HUES6 (cell line): ENCODE results near the gene INTS1.

Experiments used
- H3K27ac ChIP-seq: 2 replicates; pipeline ENCODE4 v1.7.0; 2013; ENCODE audit warnings: low read depth, mild to moderate bottlenecking, low read length, inconsistent platforms
- H3K27me3 ChIP-seq: 2 replicates; pipeline ENCODE4 v1.6.1; 2013; ENCODE audit warnings: low read length; ENCODE audit not compliant: control insufficient read depth, insufficient read depth
- H3K36me3 ChIP-seq: 2 replicates; pipeline ENCODE4 v1.6.1; 2013; ENCODE audit warnings: low read length; ENCODE audit not compliant: control insufficient read depth, insufficient read depth
- H3K4me1 ChIP-seq: 2 replicates; pipeline ENCODE4 v1.6.1; 2013; ENCODE audit warnings: low read length; ENCODE audit not compliant: control insufficient read depth, insufficient read depth
- H3K4me3 ChIP-seq: 2 replicates; pipeline ENCODE4 v1.5.1; 2013; ENCODE audit warnings: low read depth, low read length
- H3K9ac ChIP-seq: one replicate; pipeline ENCODE4 v1.6.1; 2013; ENCODE audit warnings: mild to moderate bottlenecking, low read length
- H3K9me3 ChIP-seq: 2 replicates; pipeline ENCODE4 v1.6.1; 2013; ENCODE audit warnings: low read depth, low read length; ENCODE audit not compliant: control insufficient read depth, insufficient read depth

INTS1 gene

GRCh38 chr7:1512781-1513656 is 8.8 kb upstream of the INTS1 start:
- Histone ChIP-seq H3K27ac (no peak overlapping the region), H3K4me3 (no peak overlapping the region), H3K27me3 (no peaks in the 10 kb centered on the region), H3K9ac (no peak overlapping the region), H3K9me3 (no peaks in the 10 kb centered on the region), H3K36me3 (no peaks in the 10 kb centered on the region), H3K4me1 (no peaks in the 10 kb centered on the region)

- Histone ChIP-seq H3K27ac (no peak overlapping the region), H3K9ac (no peak overlapping the region)
Measured at GRCh38 chr7:1511444-1512422, 7.5 kb upstream of the INTS1 start.

GRCh38 chr7:1510780-1511154 is 6.6 kb upstream of the INTS1 start:
- no peaks in the 10 kb centered on the region for H3K9me3 ChIP-seq
- H3K9ac ChIP-seq: no peak overlapping the region
- no peaks in the 10 kb centered on the region for H3K27me3 ChIP-seq
- peaks cover 4% of the 10 kb centered on the region; the same call in 1 of the 2 replicates for H3K4me1 ChIP-seq
- H3K36me3 ChIP-seq: no peaks in the 10 kb centered on the region
- H3K4me3 ChIP-seq: no peak overlapping the region
- H3K27ac ChIP-seq: no peak overlapping the region

More at GRCh38 chr7:1511444-1512422, 7.5 kb upstream of the INTS1 start:
- H3K4me1 ChIP-seq: no peaks in the 10 kb centered on the region
- no peaks in the 10 kb centered on the region for H3K36me3 ChIP-seq
- no peak overlapping the region for H3K4me3 ChIP-seq
- H3K9me3 ChIP-seq: no peaks in the 10 kb centered on the region
- no peaks in the 10 kb centered on the region for H3K27me3 ChIP-seq

GRCh38 chr7:1509226-1509625 is 5.0 kb upstream of the INTS1 start:
- Histone ChIP-seq H3K36me3 (no peaks in the 10 kb centered on the region), H3K27me3 (no peaks in the 10 kb centered on the region), H3K4me1 (peaks cover 6% of the 10 kb centered on the region; the same call in 1 of the 2 replicates), H3K4me3 (no peak overlapping the region), H3K27ac (no peak overlapping the region), H3K9me3 (no peaks in the 10 kb centered on the region), H3K9ac (no peak overlapping the region)

GRCh38 chr7:1508277-1508758 is 4.1 kb upstream of the INTS1 start:
- no peaks in the 10 kb centered on the region for H3K27me3 ChIP-seq
- H3K4me3 ChIP-seq: no peak overlapping the region
- H3K9me3 ChIP-seq: no peaks in the 10 kb centered on the region
- no peak overlapping the region for H3K27ac ChIP-seq
- H3K36me3 ChIP-seq: no peaks in the 10 kb centered on the region
- peaks cover 6% of the 10 kb centered on the region; the same call in 1 of the 2 replicates for H3K4me1 ChIP-seq
- no peak overlapping the region for H3K9ac ChIP-seq

GRCh38 chr7:1505731-1506550 is 1.8 kb upstream of the INTS1 start:
- peaks cover 6% of the 10 kb centered on the region; the same call in 1 of the 2 replicates for H3K4me1 ChIP-seq
- peak overlapping the region; percentile 26 for H3K9ac ChIP-seq
- H3K27ac ChIP-seq: no peak overlapping the region
- peaks cover 18% of the 10 kb centered on the region for H3K36me3 ChIP-seq
- H3K9me3 ChIP-seq: no peaks in the 10 kb centered on the region
- H3K4me3 ChIP-seq: no peak overlapping the region
- no peaks in the 10 kb centered on the region for H3K27me3 ChIP-seq

- peak overlapping the region; percentile 77; the same call in 1 of the 2 replicates for H3K27ac ChIP-seq
Measured at GRCh38 chr7:1503390-1503789, 799 bp downstream of the INTS1 start.

GRCh38 chr7:1502845-1503244 is 1.3 kb downstream of the INTS1 start:
- H3K9me3 ChIP-seq: no peaks in the 10 kb centered on the region
- peak overlapping the region; percentile 90 for H3K9ac ChIP-seq
- peaks cover 45% of the 10 kb centered on the region for H3K36me3 ChIP-seq
- peak overlapping the region; percentile 98 for H3K4me3 ChIP-seq
- H3K27ac ChIP-seq: no peak overlapping the region
- peaks cover 6% of the 10 kb centered on the region; the same call in 1 of the 2 replicates for H3K4me1 ChIP-seq
- H3K27me3 ChIP-seq: no peaks in the 10 kb centered on the region

More at GRCh38 chr7:1503390-1503789, 799 bp downstream of the INTS1 start:
- peak overlapping the region; percentile 90 for H3K9ac ChIP-seq
- peaks cover 40% of the 10 kb centered on the region for H3K36me3 ChIP-seq
- peaks cover 6% of the 10 kb centered on the region; the same call in 1 of the 2 replicates for H3K4me1 ChIP-seq
- H3K9me3 ChIP-seq: no peaks in the 10 kb centered on the region
- no peaks in the 10 kb centered on the region for H3K27me3 ChIP-seq
- peak overlapping the region; percentile 98 for H3K4me3 ChIP-seq

GRCh38 chr7:1501487-1502270 is 2.5 kb downstream of the INTS1 start:
- Histone ChIP-seq H3K27me3 (no peaks in the 10 kb centered on the region), H3K4me1 (peaks cover 6% of the 10 kb centered on the region; the same call in 1 of the 2 replicates), H3K36me3 (peaks cover 57% of the 10 kb centered on the region), H3K9ac (no peak overlapping the region), H3K27ac (no peak overlapping the region), H3K9me3 (no peaks in the 10 kb centered on the region), H3K4me3 (no peak overlapping the region)
